Measurements from ENCODE around the gene KRTAP4-3. TPM values are rescaled to one million over a fixed set of nuclear protein-coding genes. Genes with fewer than 3 reads are reported as not detected.

Gene KRTAP4-3
- total RNA-seq, 1 experiment from 2014 or later, result not detected

Other genes with a start within 250 kb of the KRTAP4-3 start
- gene KRT23, start 230.6 kb downstream of the KRTAP4-3 start, total RNA-seq (2021; ENCODE audit: unreplicated experiment), result not detected
- gene KRT39, start 201.3 kb downstream of the KRTAP4-3 start, total RNA-seq (2021; ENCODE audit: unreplicated experiment), result not detected
- not detected for gene KRT40, start 183.9 kb downstream of the KRTAP4-3 start, total RNA-seq (2021; ENCODE audit: unreplicated experiment)
- gene KRTAP3-3, start 174.1 kb downstream of the KRTAP4-3 start, total RNA-seq (2021; ENCODE audit: unreplicated experiment), result not detected
- not detected for gene KRTAP3-2, start 168.3 kb downstream of the KRTAP4-3 start, total RNA-seq (2021; ENCODE audit: unreplicated experiment)
- gene KRTAP3-1, start 159.1 kb downstream of the KRTAP4-3 start, total RNA-seq (2021; ENCODE audit: unreplicated experiment), result not detected
- gene KRTAP1-5, start 141.0 kb downstream of the KRTAP4-3 start, total RNA-seq (2021; ENCODE audit: unreplicated experiment), result not detected
- gene KRTAP1-4, start 138.0 kb downstream of the KRTAP4-3 start, total RNA-seq (2021; ENCODE audit: unreplicated experiment), result not detected
- not detected for gene KRTAP1-3, start 133.3 kb downstream of the KRTAP4-3 start, total RNA-seq (2021; ENCODE audit: unreplicated experiment)
- not detected for gene KRTAP1-1, start 126.8 kb downstream of the KRTAP4-3 start, total RNA-seq (2021; ENCODE audit: unreplicated experiment)
- gene KRTAP2-1, start 120.9 kb downstream of the KRTAP4-3 start, total RNA-seq (2021; ENCODE audit: unreplicated experiment), result not detected
- gene KRTAP2-2, start 113.0 kb downstream of the KRTAP4-3 start, total RNA-seq (2021; ENCODE audit: unreplicated experiment), result not detected
- gene KRTAP2-3, start 108.1 kb downstream of the KRTAP4-3 start, total RNA-seq (2021; ENCODE audit: unreplicated experiment), result not detected
- gene KRTAP2-4, start 102.3 kb downstream of the KRTAP4-3 start, total RNA-seq (2021; ENCODE audit: unreplicated experiment), result not detected
- not detected for gene KRTAP4-7, start 84.1 kb downstream of the KRTAP4-3 start, total RNA-seq (2021; ENCODE audit: unreplicated experiment)
- not detected for gene KRTAP4-8, start 70.1 kb downstream of the KRTAP4-3 start, total RNA-seq (2021; ENCODE audit: unreplicated experiment)
- gene KRTAP4-16, start 66.0 kb downstream of the KRTAP4-3 start, total RNA-seq (2021; ENCODE audit: unreplicated experiment), result not detected
- gene KRTAP4-9, start 62.8 kb downstream of the KRTAP4-3 start, total RNA-seq (2021; ENCODE audit: unreplicated experiment), result not detected
- not detected for gene KRTAP4-11, start 49.8 kb downstream of the KRTAP4-3 start, total RNA-seq (2021; ENCODE audit: unreplicated experiment)
- not detected for gene KRTAP4-12, start 44.0 kb downstream of the KRTAP4-3 start, total RNA-seq (2021; ENCODE audit: unreplicated experiment)
- not detected for gene KRTAP4-6, start 27.7 kb downstream of the KRTAP4-3 start, total RNA-seq (2021; ENCODE audit: unreplicated experiment)
- gene KRTAP4-5, start 18.4 kb downstream of the KRTAP4-3 start, total RNA-seq (2021; ENCODE audit: unreplicated experiment), result not detected
- gene KRTAP4-4, start 7.5 kb downstream of the KRTAP4-3 start, total RNA-seq (2021; ENCODE audit: unreplicated experiment), result not detected
- gene KRTAP4-2, start 10.0 kb upstream of the KRTAP4-3 start, total RNA-seq (2021; ENCODE audit: unreplicated experiment), result not detected
- gene KRTAP4-1, start 16.7 kb upstream of the KRTAP4-3 start, total RNA-seq (2021; ENCODE audit: unreplicated experiment), result not detected
- not detected for gene KRTAP9-1, start 21.7 kb upstream of the KRTAP4-3 start, total RNA-seq (2021; ENCODE audit: unreplicated experiment)
- not detected for gene KRTAP9-2, start 58.4 kb upstream of the KRTAP4-3 start, total RNA-seq (2021; ENCODE audit: unreplicated experiment)
- not detected for gene KRTAP9-3, start 64.2 kb upstream of the KRTAP4-3 start, total RNA-seq (2021; ENCODE audit: unreplicated experiment)
- gene KRTAP9-8, start 69.8 kb upstream of the KRTAP4-3 start, total RNA-seq (2021; ENCODE audit: unreplicated experiment), result not detected
- gene KRTAP9-4, start 81.5 kb upstream of the KRTAP4-3 start, total RNA-seq (2021; ENCODE audit: unreplicated experiment), result not detected
- gene KRTAP9-9, start 87.2 kb upstream of the KRTAP4-3 start, total RNA-seq (2021; ENCODE audit: unreplicated experiment), result not detected
- gene KRTAP9-6, start 97.2 kb upstream of the KRTAP4-3 start, total RNA-seq (2021; ENCODE audit: unreplicated experiment), result not detected
- not detected for gene KRTAP9-7, start 107.5 kb upstream of the KRTAP4-3 start, total RNA-seq (2021; ENCODE audit: unreplicated experiment)
- gene KRTAP29-1, start 134.6 kb upstream of the KRTAP4-3 start, total RNA-seq (2021; ENCODE audit: unreplicated experiment), result not detected
- gene KRTAP16-1, start 141.1 kb upstream of the KRTAP4-3 start, total RNA-seq (2021; ENCODE audit: unreplicated experiment), result not detected
- gene KRTAP17-1, start 147.5 kb upstream of the KRTAP4-3 start, total RNA-seq (2021; ENCODE audit: unreplicated experiment), result not detected
- not detected for gene KRT33A, start 182.6 kb upstream of the KRTAP4-3 start, total RNA-seq (2021; ENCODE audit: unreplicated experiment)
- not detected for gene KRT33B, start 201.6 kb upstream of the KRTAP4-3 start, total RNA-seq (2021; ENCODE audit: unreplicated experiment)
- gene KRT34, start 214.1 kb upstream of the KRTAP4-3 start, total RNA-seq (2021; ENCODE audit: unreplicated experiment), result not detected
- not detected for gene KRT31, start 229.4 kb upstream of the KRTAP4-3 start, total RNA-seq (2021; ENCODE audit: unreplicated experiment)